Stimulated activated CD8-positive, alpha-beta memory T cell treated with anti-CD3 and anti-CD28 coated beads, Interleukin-12 subunit alpha, Interleukin-12 subunit beta, amount 100 ng/mL, for 24 hours (primary cell): Measurements from ENCODE around the gene KLHL35.

Experiments
- DNase-seq: peaks from one replicate; pipeline ENCODE4 v3.0.0-alpha.2; 2020; ENCODE audit errors: extremely low read depth

KLHL35 gene, protein sequence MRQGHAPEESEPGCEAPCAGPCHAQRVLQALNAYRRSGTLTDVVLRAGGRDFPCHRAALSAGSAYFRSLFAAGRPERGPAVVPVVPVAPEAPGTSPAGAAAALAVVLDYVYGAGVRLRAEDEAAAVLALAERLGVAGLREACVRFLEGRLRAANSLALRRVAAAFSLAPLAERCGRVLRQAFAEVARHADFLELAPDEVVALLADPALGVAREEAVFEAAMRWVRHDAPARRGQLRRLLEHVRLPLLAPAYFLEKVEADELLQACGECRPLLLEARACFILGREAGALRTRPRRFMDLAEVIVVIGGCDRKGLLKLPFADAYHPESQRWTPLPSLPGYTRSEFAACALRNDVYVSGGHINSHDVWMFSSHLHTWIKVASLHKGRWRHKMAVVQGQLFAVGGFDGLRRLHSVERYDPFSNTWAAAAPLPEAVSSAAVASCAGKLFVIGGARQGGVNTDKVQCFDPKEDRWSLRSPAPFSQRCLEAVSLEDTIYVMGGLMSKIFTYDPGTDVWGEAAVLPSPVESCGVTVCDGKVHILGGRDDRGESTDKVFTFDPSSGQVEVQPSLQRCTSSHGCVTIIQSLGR

DNA sequence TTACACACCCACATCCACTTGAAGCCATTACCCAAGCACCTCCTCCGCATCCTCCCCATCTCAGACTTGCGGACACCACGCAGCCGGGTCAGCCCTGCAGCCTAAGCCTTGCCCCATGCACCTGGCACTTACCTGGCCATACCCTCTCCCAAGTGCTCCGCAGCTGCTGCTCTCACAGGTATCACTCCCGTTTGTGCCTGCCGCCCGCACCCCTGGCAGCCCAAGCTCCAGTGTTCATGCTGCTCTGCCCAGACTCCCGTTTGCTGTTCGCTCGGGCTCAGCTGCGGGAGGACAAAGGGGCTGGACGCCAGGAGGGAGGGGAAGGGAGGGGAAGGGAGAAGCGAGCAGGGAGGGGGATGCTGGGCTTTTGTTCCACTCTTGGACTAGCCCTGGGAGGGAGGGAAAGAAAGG lies at the start of gene KLHL35:
KLHL35 (minus strand) TSS at position 293 of the 411 bp plus-strand sequence. CDS start 2,574 bp downstream, outside the sequence.
- DNase-seq, result no peak

DNA sequence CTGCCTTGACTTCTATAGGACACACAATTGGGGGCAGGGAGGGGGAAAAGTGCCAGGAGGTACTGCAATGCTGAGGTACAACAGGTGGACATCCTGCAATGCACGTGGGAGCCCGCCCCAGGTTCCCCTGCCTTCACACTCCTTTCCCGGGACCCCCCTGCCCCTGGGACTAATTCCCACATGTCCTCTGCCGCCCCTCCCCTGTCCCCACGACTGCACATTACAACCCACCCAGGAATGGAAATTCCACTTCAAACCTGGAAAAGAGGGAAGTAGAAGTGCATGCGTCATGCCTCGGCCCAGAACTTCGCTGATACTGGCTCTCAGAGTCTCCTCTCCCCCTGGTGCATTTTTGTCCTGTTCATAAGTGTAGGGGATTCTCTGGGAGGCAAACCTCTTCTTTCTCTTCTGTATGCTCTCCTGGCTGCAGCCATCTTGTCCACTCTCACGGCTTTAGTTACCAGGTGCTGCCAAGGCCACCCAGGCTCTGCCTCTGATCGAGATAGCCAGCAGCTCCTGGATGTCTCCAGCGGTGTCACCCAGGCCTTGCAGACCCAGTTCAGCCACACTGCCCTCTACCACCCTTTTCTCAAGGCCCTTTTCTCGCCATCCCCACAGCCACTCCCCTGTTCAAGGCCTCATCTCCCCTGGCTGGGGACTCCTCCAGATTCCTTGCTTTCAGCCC lies 49.1 kb upstream of the KLHL35 start:
- no peak for DNase-seq

DNA sequence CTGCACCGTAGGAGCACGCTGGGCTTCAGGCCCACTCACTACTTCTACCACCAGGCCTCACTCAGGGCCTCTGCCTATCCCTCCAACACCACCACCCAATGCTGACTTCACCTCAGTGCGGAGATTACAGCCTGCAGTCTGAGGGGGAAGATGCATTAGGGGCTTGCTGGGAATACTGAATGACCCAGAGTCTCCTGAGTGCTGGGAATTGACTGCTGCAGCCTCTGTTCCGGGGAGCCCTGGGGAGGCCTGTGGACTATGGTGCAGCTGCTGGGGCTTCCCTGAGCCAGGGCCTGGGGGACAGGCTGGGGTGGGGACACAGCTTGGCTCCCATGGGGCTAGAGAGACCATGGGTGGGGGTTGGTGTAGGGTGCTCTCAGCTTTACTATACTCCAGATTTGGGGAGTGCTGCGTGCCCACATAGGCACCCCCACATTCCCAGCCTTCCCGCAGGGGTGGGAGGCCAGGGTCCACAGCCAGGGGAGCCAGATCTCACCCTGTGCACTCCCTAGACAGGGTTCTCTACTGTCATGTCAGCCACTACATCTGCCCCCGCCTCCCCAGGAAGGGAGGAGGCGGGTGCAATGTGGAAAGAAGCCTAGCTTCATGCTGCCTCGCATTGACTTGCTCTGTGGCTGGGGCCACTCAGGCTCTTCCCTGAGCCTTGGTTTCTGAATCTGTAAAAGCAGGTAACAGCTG lies 48.4 kb upstream of the KLHL35 start:
- DNase-seq, result no peak

DNA sequence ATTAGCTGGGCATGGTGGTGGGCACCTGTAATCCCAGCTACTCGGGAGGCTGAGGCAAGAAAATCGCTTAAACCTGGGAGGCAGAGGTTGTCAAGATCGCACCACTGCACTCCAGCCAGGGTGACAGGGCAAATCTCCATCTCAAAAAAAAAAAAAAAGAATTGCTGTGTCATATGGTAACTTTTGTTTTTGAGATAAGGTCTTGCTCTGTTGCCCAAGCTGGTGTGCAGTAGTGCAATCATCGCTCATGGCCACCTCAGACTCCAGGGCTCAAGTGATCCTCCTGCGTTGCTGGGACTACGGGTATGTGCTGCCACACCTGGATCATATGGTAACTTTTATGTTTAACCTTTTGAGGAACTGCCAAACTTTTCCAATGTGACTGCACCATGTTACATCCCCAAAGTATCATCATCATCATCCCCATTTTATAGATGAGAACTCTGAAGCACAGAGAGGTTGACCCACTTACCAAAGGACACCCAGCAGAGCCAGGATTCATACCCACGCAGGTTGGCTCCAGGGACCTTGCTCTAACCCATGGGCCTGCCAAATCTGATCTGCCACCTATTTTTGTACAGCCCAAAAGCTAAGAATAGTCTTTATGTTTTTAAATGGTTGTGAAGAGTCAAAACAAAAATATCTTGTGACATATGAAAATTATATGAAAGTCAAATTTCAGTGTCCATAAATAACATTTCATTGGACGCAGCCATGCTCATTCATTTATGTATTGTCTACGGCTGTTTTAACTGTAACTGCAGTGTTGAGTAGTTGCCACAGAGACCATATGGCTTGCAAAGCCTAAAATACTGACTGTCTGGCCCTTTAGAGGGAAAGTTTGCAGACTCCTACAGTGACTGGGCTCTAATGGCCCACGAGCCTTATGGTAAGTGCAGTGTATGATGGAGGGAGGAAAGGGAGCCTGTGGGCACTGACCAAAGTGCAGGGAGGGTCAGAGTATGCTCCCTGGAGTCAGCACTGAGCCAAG lies 47.5 kb upstream of the KLHL35 start:
- DNase-seq, result no peak

DNA sequence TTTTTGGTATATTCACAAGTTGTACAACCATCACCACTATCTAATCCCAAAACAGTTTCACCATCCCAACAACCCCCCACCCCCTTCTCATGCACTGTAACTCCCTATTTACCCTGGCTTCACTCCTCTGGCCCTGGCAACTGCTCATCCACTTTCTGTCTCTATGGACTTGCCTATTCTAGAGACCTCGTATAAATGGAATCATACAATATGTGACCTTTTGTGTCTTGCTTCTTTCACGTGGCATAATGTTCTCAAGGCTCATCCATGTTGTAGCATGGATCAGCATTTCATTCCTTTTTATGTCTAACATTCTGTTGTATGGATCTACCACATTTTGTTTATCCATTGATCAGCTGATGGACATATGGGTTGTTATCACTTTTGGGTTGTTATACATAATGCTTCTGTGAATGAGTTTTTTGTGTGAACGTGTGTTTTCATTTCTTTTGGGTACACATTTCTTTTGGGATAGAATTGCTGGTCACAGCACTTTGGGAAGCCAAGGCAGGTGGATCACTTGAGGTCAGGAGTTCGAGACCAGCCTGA lies 46.7 kb upstream of the KLHL35 start:
- no peak for DNase-seq

DNA sequence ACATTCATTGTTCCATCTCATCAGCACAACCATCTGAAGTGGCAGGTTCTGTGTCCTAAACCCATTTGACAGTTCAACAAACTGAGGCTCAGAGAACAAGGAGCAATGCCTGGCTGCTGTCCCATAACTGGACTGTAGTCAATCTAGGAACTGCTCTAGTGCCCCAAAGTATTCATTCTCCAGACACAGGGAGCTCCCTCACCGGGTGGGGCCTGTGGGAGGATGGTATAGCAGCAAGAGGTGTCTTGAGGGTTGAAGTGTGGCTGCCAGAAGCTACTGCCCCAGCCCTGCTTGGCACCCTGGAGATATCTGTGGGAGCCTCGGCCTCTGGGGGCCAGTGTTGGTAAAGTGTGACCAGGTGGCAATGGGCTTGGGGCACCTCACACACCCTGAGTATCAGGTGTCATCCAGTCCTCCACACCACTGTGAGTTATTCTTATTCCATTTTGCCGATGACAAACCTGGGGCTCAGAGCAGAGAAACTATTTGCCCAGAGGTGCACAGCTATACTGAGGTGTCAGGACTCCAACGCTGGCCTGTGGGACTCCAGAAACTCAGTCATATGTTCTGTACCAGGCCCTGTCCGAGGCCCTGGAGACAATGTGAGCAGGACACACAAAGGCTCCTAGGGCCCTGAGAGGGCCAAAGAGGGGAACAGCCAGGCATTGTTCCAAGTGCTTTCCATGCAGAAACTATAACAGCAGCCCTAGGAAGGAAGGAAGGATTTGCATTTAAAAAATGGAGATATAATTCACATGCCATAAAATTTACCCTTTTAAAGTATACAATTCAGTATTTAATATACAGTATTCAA lies 46.0 kb upstream of the KLHL35 start:
- no peak for DNase-seq

DNA sequence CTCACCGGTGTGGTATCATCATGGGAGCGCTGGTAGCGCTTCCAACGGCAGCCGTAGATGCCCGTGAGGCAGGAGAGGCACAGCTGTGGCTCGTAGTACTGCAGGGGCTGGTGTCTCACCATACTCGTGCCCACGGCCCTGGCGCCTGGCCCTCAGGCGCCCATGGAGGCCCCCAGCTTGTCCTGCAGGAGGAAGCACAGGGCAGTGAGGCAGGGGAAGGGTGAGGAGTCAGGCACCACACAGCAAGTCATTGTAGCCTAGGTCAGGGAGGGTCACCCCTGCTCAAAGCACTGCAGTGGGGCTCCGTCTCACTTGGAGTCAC lies 44.6 kb upstream of the KLHL35 start:
- DNase-seq, result no peak

GRCh38 chr11:75476739-75477613 lies 44.0 kb upstream of the KLHL35 start:
- no peak for DNase-seq

GRCh38 chr11:75475767-75476650 lies 43.0 kb upstream of the KLHL35 start:
- no peak for DNase-seq

GRCh38 chr11:75474878-75475766 lies 42.1 kb upstream of the KLHL35 start:
- DNase-seq, result peak; percentile 28

GRCh38 chr11:75474240-75474639 lies 41.2 kb upstream of the KLHL35 start:
- no peak for DNase-seq

- DNase-seq, result no peak
Observed at GRCh38 chr11:75473684-75474083, 40.7 kb upstream of the KLHL35 start.

- no peak for DNase-seq
Observed at GRCh38 chr11:75472081-75472732, 39.2 kb upstream of the KLHL35 start.

GRCh38 chr11:75471176-75471973 lies 38.4 kb upstream of the KLHL35 start:
- no peak for DNase-seq

- no peak for DNase-seq
Observed at GRCh38 chr11:75470476-75471080, 37.6 kb upstream of the KLHL35 start.
